GM06990 (cell line): Measurements from ENCODE around the gene PASK.

Experiments
- DNase-seq: peaks from one replicate; pipeline ENCODE4 v3.0.0-alpha.2; 2011; ENCODE audit not compliant: insufficient read length; ENCODE audit errors: extremely low read depth
- H3K27me3 ChIP-seq: replicated peaks from 2 replicates; pipeline ENCODE4 v1.6.0; 2011; ENCODE audit warnings: low read length; ENCODE audit not compliant: control insufficient read depth, insufficient read depth
- H3K36me3 ChIP-seq: 2 replicates; pipeline ENCODE4 v1.5.1; 2011; ENCODE audit warnings: low read length; ENCODE audit not compliant: control insufficient read depth, insufficient read depth
- H3K4me3 ChIP-seq: replicated peaks from 2 replicates; pipeline ENCODE4 v1.5.1; 2011; ENCODE audit warnings: low read depth, mild to moderate bottlenecking, control low read depth, low read length
- TF ChIP-seq, protein P1 (sequence below): IDR thresholded peaks from 2 replicates; pipeline ENCODE4 v1.5.1; 2011; ENCODE audit warnings: low read length, control low read depth, mild to moderate bottlenecking, inconsistent platforms; ENCODE audit not compliant: insufficient read depth, poor library complexity, severe bottlenecking

PASK gene

DNA sequence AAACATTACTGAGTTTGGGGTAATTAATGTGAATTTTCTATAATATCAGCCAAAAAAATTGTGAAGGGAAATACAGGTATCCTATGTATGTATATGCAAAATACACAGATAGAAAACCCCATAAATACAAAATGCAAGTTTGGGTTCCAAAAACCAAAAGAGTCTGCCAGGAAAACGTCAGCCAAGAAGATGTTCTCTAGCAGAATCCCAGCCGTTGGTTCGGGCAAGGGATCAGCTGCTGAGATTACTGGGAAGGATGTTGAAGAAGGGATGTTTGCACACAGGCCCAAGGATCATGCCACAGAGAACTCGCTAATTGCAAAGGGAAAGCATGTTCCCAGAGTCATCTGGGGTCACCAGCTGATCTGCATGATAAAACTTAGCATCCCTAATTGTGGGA, 29.7 kb upstream of the PASK start:
- peaks cover 18% of the 10 kb centered on the region for H3K36me3 ChIP-seq
- no peak overlapping the region for H3K4me3 ChIP-seq
- TF ChIP-seq, protein P1, sequence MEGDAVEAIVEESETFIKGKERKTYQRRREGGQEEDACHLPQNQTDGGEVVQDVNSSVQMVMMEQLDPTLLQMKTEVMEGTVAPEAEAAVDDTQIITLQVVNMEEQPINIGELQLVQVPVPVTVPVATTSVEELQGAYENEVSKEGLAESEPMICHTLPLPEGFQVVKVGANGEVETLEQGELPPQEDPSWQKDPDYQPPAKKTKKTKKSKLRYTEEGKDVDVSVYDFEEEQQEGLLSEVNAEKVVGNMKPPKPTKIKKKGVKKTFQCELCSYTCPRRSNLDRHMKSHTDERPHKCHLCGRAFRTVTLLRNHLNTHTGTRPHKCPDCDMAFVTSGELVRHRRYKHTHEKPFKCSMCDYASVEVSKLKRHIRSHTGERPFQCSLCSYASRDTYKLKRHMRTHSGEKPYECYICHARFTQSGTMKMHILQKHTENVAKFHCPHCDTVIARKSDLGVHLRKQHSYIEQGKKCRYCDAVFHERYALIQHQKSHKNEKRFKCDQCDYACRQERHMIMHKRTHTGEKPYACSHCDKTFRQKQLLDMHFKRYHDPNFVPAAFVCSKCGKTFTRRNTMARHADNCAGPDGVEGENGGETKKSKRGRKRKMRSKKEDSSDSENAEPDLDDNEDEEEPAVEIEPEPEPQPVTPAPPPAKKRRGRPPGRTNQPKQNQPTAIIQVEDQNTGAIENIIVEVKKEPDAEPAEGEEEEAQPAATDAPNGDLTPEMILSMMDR: no peak
- no peaks in the 10 kb centered on the region for H3K27me3 ChIP-seq
- no peak for DNase-seq

DNA sequence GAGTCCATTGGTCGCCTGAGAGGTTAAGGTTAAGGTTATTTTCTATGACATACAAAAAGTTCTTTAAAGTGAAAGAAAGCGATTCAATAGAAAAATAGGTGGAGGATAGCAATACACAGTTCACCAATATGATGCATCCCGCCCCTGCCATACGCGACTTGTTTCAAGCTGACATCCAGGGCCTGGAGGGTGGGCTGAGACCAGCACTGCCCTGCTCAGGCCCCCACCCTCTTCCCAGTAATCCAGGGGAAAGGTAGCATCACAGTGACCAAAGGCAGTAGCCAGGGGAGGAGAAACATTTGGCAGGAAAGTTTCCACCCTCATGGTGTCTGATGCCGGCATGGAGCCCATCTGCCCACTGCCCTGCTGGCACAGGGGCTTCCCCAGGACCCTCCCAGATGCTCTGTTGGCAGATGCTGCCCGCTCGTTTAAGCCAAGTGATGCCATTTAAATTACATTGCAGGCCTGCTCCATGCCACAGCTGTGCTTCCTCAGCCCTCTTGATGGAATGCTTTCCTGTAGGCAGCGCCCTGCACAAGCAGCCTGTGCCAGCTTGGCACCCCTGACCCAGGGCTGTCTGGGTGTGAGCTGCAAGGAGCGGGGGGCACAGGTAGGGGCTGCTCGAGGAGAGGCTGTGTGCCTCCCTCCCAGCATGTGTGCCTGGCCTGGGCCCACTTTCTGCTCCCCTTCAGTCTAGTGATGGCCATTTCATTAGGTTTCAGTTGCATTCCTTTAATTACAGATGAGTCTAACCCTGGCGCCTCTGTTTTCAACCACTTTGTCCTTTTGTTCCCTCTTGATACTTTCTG, 28.5 kb upstream of the PASK start:
- Histone ChIP-seq H3K36me3 (peaks cover 13% of the 10 kb centered on the region), H3K27me3 (no peaks in the 10 kb centered on the region), H3K4me3 (no peak overlapping the region)
- DNase-seq: no peak
- TF ChIP-seq, protein P1: no peak

DNA sequence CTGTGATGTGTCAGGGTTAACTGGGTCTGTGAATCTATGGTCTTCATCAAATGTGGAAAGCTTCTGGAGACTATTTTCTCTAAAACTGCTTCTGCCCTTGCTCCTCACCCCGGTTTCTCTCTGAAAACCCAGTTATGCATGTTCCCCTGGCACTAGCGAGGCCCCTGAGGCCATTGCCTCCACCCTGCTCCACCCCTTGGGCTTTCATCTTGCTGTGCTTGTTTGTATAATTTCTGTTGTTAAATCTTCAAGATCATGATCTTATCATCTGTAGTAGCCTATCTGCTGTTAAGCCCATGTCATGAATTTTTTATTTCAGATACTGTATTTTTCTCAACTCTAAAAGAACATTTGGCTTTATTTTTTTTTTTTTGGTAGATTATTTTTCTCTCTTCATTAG, 24.3 kb upstream of the PASK start:
- H3K27me3 ChIP-seq: no peaks in the 10 kb centered on the region
- peaks cover 19% of the 10 kb centered on the region for H3K36me3 ChIP-seq
- TF ChIP-seq, protein P1: no peak
- DNase-seq: no peak
- no peak overlapping the region for H3K4me3 ChIP-seq

DNA sequence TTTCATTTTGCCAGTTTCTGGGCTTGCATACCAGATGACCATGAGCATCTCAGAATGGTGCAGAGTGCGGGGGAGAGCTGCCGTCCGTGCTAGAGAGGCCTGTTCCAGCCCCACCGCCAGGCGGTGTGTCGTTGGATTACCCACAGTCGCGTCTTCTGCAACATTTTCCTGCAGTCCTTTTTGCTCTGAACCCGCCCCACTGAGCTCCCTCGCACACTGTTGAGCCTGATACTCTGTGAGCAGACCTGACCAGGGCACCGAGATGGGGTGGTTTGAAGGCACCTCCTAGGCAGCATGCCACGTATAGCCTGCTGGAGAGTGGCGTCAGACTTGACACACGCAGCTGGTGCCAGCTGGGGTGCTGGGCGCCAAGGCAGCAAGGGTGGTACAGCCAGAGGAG, 19.1 kb upstream of the PASK start:
- H3K27me3 ChIP-seq: no peaks in the 10 kb centered on the region
- no peak overlapping the region for H3K4me3 ChIP-seq
- TF ChIP-seq, protein P1: no peak
- peaks cover 37% of the 10 kb centered on the region for H3K36me3 ChIP-seq
- DNase-seq: no peak

DNA sequence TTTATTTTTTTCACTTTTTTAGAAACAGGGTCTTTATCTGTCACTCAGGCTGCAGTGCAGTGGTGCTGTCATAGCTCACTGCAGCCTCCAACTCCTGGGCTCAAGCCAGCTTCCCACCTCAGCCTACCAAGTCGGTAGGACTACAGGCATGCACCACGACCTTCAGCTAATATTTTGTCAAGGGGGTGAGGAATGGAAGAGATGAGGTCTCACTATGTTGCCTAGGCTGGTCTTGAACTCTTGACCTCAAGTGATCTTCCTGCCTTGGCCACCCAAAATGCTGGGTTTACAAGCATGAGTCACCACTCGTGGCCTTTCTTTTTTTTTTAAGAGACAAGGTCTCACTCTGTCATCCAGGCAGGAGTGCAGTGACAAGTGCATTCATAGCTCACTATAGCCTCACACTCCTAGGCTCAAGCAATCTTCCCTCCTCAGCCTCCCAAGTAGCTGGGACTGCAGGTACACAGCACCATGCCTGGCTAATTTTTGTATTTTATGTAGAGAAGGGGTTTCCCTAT, 14.4 kb upstream of the PASK start:
- H3K27me3 ChIP-seq: no peaks in the 10 kb centered on the region
- TF ChIP-seq, protein P1: no peak
- H3K36me3 ChIP-seq: peaks cover 51% of the 10 kb centered on the region
- no peak for DNase-seq
- H3K4me3 ChIP-seq: no peak overlapping the region
